ENCODE measurements around the gene LAMB2. TPM values are rescaled to one million over a fixed set of nuclear protein-coding genes. Genes with fewer than 3 reads are reported as not detected.

LAMB2 gene
- 450 TPM for total RNA-seq

DNA sequence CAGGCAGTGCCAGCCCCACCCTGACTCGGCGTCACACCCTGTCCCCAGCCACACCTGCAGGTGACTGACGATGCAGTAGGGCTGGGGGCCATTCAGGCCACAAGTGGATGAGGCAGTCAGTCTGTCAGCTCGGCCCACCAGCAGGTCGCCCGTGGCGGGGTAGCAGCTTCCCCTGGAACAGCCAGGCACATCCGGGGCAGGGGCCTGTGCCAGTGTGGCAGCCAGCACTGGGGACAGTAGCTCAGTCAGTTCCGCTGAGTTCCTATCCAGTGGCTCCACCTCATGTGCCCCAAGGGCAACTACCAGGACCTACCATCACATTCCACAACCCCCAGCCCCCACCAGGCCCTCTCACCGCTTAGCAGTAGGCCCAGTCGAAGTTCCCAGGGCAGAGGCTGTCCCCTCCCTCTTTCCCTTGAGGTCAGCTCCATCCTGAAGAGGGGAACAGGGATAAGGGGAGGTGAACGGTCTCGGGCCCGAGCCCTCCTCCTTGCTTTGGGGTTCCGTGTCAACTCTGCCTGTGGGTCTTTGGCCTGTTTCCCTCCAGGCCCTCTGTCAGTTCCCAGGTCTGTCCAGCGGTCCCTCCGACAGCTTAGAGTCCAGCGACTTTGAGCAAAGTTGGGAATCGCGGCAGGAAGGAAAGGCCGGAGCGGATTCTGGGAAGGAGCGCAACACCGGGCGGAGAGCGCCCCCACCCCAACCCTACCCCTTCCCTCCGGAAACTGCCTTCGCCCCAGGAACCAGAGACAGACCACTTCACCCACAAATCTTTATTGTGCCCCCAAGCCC is at the start of gene LAMB2:
Gene LAMB2 (minus strand): TSS at position 614 of the 789 bp plus-strand sequence. CDS start 183 bp downstream, at position 431.

GRCh38 chr3:49171119-49171774 is 38.4 kb upstream of the LAMB2 start, which contains the start of gene KLHDC8B:
Gene KLHDC8B (plus strand): TSS chr3:49171598. CDS start chr3:49172770, 1,172 bp downstream.

GRCh38 chr3:49165771-49166751 is 33.2 kb upstream of the LAMB2 start, which contains the start of gene CCDC71:
Gene CCDC71 (minus strand): TSS chr3:49166331. CDS start chr3:49164208, 2,123 bp downstream.

GRCh38 chr3:49120438-49121131 is 12.3 kb downstream of the LAMB2 start, which contains the start of gene USP19:
Gene USP19 (minus strand): TSS chr3:49120823. CDS start chr3:49119145, 1,678 bp downstream.

DNA sequence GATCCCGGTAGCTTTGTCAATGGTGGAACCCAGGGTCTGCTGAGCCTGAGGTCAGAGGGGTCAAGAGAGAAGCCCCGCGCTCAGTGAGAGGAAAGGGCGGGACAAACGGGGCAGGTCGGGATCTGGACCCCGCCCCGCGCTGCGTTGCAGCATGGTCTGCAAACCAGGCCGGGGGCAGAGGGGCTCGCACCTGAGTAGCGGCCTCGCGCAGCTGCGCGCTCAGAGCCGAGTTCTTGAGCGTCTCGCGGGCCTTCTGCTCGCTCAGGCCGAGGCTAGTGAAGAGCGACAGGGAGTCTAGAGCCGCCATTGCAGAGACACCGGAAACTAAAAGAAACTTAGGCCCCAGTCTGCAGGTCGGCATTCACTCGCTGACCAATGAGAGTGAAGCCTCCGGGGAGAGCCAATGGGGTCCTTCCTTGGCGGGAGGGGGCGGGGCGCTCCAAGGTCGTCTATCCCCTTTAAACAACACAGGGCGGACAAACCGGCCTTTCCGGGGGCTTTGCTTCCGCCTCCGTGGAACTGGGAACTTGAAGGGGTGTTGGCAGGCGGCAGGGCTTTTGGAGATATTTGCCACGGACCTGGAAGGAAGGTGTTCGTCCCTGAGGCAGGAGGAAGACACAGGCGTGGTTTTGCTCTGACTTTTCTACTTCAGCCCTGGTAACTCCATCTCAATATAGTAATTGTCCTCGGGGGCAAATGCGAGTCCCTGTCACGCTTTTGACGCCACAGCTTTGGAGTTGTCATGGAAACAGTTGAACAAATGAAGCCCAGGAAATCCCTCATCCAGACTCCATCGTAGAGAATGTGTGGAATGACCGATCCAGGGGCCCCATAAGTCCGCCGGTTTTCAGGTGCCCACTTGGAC is 28.2 kb downstream of the LAMB2 start, which contains the start of gene QARS1:
Gene QARS1 (minus strand): TSS at position 331 of the 865 bp plus-strand sequence. CDS start 24 bp downstream, at position 307.

GRCh38 chr3:49093853-49094767 is 38.7 kb downstream of the LAMB2 start, which contains the start of gene QRICH1:
Gene QRICH1 (minus strand): TSS chr3:49094071. CDS start chr3:49077017, 17,054 bp downstream.

Other genes with a start within 250 kb of the LAMB2 start
- gene SLC25A20, start 234.2 kb downstream of the LAMB2 start, total RNA-seq = 9.9 TPM
- gene ARIH2, start 214.2 kb downstream of the LAMB2 start, total RNA-seq = 109 TPM
- 61.0 TPM for gene P4HTM, start 142.8 kb downstream of the LAMB2 start, total RNA-seq
- 154 TPM for gene WDR6, start 125.7 kb downstream of the LAMB2 start, total RNA-seq
- 42.4 TPM for gene DALRD3, start 114.5 kb downstream of the LAMB2 start, total RNA-seq
- 51.6 TPM for gene NDUFAF3, start 110.9 kb downstream of the LAMB2 start, total RNA-seq
- 126 TPM for gene IMPDH2, start 103.7 kb downstream of the LAMB2 start, total RNA-seq
- 102 TPM for gene QRICH1, start 39.0 kb downstream of the LAMB2 start, total RNA-seq
- gene QARS1, start 28.3 kb downstream of the LAMB2 start, total RNA-seq = 268 TPM
- 81.2 TPM for gene USP19, start 12.2 kb downstream of the LAMB2 start, total RNA-seq
- 29.8 TPM for gene CCDC71, start 33.3 kb upstream of the LAMB2 start, total RNA-seq
- gene KLHDC8B, start 38.5 kb upstream of the LAMB2 start, total RNA-seq = 49.9 TPM
- 7.5 TPM for gene C3orf62, start 144.2 kb upstream of the LAMB2 start, total RNA-seq
- 40.5 TPM for gene USP4, start 207.0 kb upstream of the LAMB2 start, total RNA-seq
- gene GPX1, start 225.3 kb upstream of the LAMB2 start, total RNA-seq = 48.3 TPM

All from camera-type eye (tissue), 1 donor.